Mononuclear cell (primary cell): ENCODE data around the gene B4GALT5. TPM values are rescaled to one million over a fixed set of nuclear protein-coding genes. Genes with fewer than 3 reads are reported as not detected.

Experiments
- H3K27me3 ChIP-seq: 2 replicates; pipeline ENCODE4 v1.6.0; 2011; ENCODE audit warnings: low read length, control low read depth; ENCODE audit not compliant: insufficient read depth
- H3K4me1 ChIP-seq: 2 replicates; pipeline ENCODE4 v1.5.1; 2011; ENCODE audit warnings: mild to moderate bottlenecking, low read length, control low read depth; ENCODE audit not compliant: insufficient read depth
- H3K4me3 ChIP-seq: 2 replicates; pipeline ENCODE4 v1.5.1; 2011; ENCODE audit warnings: mild to moderate bottlenecking, low read length, moderate library complexity
- H3K9me3 ChIP-seq: 2 replicates; pipeline ENCODE4 v1.5.1; 2011; ENCODE audit warnings: low read depth, mild to moderate bottlenecking, control low read depth, low read length
- total RNA-seq: library from RNA; depleted of rRNA; stranded (reverse); fragments of >200 nt; gene quantifications from one replicate; pipeline ENCODE4 v1.2.3, GENCODE V29; 2012

B4GALT5 gene
- total RNA-seq, 1 donor = 16.0 TPM

DNA sequence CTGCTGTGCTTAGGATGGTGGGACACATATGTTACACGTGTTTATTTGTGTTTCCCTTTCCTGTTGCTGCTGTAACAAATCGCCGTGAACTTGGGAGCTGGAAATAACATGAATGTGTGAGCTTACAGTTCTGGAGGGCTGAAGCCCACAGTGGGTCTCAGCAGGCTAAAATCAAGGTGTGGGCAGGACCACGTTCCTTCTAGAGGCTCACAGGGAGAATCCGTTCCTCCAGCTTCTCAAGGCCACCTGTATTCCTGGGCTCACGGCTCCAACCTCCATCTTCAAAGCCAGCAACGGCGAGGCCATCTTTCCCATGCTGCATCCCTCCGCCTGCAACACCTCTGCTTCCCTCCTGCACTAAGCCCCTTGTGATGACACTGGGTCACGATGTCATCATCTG lies 118.3 kb downstream of the B4GALT5 start:
- H3K27me3 ChIP-seq = no peaks in the 10 kb centered on the region
- peaks cover 38% of the 10 kb centered on the region for H3K4me1 ChIP-seq
- H3K4me3 ChIP-seq = no peak overlapping the region
- no peaks in the 10 kb centered on the region for H3K9me3 ChIP-seq

DNA sequence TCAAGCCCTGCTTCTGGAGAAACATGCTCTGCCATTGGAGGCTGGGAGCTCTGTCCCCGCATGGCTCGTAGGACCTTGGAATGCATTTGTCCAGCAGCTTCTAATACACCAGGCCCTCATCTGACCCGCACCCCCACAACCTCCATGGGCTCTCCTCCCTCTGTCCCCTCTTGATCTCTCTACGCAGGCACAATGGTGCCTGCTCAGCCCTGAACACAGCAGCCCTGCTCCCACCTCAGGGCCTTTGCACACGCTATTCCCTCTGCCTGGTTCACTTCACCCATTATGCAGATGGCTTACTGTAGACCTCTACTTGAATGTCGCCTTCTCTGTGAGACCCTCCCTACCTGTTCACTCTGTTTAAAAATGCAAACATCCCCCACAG lies 118.8 kb downstream of the B4GALT5 start:
- Histone ChIP-seq H3K9me3 (no peaks in the 10 kb centered on the region), H3K4me1 (peaks cover 41% of the 10 kb centered on the region), H3K4me3 (no peak overlapping the region), H3K27me3 (no peaks in the 10 kb centered on the region)

DNA sequence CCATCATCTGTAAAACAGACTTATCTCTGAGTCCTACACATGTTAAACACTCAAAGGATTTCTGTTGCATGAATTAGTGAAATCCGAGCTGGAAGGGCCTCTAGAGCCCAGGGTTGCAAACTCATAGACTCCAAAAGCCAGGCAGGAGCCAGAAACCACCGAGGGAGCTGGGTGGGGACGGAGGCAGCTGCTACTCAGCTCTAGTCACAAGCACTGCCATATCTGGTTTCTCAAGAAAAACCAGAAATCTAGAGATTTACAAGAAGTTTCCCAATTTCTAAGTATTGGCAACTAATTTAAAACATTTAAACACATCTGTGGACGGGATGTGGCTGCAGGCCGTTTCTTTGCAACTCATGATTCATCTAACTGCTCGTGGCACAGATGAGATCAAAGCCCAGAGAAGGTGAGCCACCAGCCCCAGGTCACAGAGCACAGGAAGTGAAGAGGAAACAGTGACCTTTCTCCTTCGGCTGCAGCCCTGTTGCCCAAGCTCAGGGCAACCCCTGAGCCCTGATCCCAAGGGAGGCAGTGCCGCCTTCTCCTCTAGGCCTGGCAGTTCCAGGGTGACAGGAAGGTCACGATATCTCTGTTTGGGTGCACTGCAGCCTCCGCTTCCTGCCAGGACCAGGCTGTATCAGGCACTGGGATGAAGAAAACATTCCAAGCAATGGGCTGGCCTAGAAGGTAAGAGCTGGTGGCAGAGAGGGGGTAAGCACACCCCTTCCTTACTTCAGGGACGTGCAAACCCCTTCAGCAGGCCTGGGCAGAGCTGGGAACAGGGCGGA lies 119.3 kb downstream of the B4GALT5 start:
- peaks cover 44% of the 10 kb centered on the region for H3K4me1 ChIP-seq
- no peaks in the 10 kb centered on the region for H3K27me3 ChIP-seq
- no peaks in the 10 kb centered on the region for H3K9me3 ChIP-seq
- no peak overlapping the region for H3K4me3 ChIP-seq

DNA sequence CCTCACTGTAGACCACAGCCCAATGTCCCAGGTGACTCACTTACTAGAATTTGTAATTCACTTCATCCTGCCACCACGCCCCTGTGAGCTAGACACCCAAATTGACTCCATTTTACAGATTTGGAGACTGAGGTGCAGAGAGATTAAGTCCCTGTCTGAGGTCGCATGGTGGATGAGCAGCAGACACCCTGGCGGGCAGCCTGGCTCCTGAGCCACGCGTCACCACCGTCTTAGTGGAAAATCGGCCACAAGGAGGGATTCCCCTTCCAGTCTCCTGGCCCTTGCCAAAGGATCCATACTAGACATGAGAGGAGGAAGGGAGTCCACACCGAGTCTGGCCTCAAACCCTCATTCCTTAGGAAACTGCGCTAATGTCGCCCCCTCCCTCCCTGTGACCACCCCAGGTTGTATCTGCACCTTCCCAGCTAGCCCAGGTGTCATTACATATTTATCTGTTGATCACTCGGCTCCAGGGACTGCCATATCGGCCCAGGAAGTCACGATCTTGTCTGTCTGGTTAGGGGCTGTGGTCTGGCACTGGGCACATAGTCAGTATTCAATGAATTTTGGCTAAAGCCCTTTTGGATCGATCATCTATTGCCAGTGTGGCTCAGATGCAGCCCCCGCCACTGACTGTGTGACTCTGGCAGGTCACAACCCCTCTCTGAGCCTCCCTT lies 120.1 kb downstream of the B4GALT5 start:
- Histone ChIP-seq H3K9me3 (no peaks in the 10 kb centered on the region), H3K4me1 (peaks cover 44% of the 10 kb centered on the region), H3K4me3 (no peak overlapping the region), H3K27me3 (no peaks in the 10 kb centered on the region)

DNA sequence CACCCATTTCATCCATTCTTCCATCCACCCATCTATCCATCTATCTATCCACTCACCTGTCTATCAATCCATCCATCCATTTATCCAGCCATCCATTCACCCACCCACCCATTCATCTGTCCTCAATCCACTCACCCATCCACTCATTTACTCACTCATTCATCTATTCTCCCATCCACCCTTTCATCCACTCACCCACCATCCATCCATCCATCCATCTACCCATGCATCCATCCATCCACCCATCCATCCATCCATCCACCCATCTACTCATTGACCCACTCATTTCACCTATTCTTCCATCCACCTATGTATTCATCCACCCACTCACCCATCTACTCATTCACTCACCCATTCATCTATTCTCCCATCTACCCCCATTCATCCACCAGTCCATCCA lies 121.6 kb downstream of the B4GALT5 start:
- Histone ChIP-seq H3K9me3 (no peaks in the 10 kb centered on the region), H3K4me3 (no peak overlapping the region), H3K4me1 (peaks cover 44% of the 10 kb centered on the region), H3K27me3 (no peaks in the 10 kb centered on the region)

DNA sequence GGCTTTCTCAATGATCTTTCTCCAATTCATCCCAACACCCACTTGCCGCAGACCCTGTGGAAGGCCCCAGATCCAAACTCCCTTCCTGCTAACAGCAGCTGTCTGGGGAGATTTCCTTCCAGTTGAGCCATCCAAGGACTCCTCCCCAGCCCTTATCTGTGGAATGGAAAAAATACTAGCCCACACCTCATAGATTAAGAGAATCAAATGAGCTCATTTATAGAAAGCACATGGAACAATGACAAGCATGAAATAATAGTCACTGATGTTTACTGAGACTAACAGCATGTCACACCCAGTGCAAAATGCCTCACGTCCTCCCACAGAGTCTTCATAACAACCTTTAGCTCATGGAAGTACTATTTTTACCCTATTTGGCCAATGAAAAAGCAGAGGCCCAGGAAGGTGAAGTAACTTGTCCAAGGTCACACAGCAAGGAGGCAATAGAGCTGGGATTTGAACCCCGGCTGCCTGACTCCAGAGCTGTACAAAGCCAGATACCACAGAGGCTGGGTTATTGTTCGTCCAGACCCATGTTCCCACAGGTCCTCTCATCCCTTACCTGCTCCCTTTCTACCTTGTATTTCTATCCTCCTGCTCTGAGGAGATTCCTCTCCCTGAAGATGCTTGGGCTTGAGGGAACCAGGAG lies 122.3 kb downstream of the B4GALT5 start:
- Histone ChIP-seq H3K4me1 (peaks cover 42% of the 10 kb centered on the region), H3K4me3 (no peak overlapping the region), H3K27me3 (no peaks in the 10 kb centered on the region), H3K9me3 (no peaks in the 10 kb centered on the region)

DNA sequence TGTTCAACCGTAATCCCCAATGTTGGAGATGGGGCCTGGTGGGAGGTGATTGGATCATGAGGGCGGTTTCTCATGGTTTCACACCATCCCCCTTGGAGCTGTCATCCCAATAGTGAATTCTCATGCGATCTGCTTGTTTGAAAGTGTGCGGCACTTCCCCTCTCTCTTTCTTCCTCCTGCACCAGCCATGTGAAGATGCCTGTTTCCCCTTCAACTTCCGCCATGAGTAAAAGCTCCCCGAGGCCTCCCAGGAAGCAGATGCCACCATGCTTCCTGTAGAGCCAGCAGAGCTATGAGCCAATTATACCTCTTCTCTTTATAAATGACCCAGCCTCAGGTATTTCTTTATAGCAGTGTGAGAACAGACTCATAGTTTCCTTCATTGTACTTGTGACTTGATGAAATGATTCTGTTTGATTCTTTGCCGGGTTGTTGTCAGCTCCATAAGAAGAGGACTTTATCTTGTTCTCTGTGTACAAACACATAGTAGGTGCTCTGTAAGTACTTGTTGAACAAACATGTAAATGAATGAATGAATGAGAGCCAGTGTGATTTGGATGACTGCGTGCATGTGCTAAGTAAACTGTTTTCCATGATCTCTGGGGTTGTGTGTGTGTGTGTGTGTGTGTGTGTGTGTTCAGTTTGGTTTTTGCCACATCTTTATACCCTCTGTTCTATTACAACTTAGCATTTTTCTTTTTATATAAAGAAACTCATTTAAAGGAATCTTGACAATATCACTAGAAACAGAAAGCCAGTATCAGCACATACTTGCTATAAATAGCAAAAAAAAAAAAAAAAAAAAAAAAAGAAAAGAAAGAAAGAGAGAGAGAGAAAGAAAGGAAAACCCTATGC lies 123.3 kb downstream of the B4GALT5 start:
- no peaks in the 10 kb centered on the region for H3K27me3 ChIP-seq
- H3K9me3 ChIP-seq = no peaks in the 10 kb centered on the region
- no peak overlapping the region for H3K4me3 ChIP-seq
- peaks cover 38% of the 10 kb centered on the region for H3K4me1 ChIP-seq

DNA sequence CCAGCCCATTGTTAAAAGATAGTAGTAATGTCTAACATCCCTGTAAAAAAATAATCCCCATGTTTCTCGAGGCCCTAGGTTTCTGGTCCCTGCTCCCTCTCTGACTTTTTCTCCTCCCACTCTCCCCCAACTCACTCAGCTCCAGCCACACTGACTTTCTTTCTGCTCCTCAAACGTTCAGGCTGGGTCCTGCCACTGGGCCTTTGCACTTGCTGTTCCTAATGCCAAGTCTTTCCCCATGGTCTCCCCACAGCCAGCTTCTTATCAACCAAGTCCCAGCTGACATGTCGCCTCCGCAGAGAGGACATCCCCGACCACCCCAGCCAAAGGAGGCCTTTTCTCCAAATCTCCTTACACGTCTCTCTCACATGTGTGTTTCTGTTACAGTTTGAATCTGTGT lies 123.9 kb downstream of the B4GALT5 start:
- no peaks in the 10 kb centered on the region for H3K27me3 ChIP-seq
- no peak overlapping the region for H3K4me3 ChIP-seq
- no peaks in the 10 kb centered on the region for H3K9me3 ChIP-seq
- H3K4me1 ChIP-seq = peaks cover 38% of the 10 kb centered on the region

DNA sequence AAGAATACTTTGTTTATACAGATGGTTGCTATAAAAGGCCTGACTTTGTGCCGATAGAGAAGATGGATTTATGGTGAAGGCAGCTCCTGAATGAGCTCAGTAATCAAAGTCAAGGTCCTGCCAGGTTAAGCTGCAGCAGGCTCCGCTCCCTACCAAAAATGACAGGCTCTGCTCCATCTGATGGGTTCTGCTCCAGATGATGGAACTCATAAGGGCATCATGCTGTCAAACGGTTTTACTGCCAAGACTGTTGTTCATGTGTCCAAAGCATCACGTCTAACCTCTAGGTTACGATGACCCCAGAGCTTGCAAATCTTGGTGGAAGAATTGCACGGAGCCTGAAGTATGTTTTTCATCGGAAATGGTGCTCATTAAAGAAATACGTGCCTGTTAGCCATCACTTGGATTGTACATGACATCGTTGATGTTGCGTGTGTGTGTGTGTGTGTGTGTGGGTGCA lies 126.5 kb downstream of the B4GALT5 start:
- no peaks in the 10 kb centered on the region for H3K9me3 ChIP-seq
- peaks cover 3% of the 10 kb centered on the region for H3K27me3 ChIP-seq
- no peak overlapping the region for H3K4me3 ChIP-seq
- peaks cover 39% of the 10 kb centered on the region for H3K4me1 ChIP-seq

DNA sequence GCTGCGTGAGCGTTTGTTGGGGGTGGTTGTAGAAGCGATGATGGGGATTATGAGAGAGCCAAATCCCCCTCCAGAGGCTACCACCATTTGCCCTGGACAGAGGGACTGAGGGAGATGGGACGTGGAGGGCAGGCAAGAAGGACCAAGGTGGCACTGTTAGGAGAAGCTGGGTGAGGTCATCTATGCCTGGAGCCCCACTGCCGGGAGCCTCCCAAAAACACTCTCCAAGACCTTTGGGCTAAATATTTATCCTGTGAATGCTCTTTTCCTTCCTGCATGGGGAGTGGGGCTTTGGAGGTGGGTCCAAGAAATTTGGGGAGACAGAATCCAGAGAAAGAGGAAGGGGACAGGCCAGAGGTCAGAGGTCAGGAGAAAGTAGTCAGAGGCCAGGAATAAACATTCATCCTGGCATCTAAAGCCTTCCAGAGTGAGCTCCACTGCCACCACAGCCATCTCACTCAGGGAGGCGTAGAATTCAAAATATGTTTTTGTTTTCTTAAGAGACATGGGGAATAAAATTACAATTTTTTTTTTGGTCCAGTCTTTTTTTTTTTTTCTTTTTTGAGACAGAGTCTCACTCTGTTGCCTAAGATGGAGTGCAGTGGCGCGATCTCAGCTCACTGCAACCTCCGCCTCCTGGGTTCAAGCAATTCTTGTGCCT lies 128.0 kb downstream of the B4GALT5 start:
- Histone ChIP-seq H3K4me1 (peaks cover 44% of the 10 kb centered on the region), H3K4me3 (no peak overlapping the region), H3K27me3 (peaks cover 3% of the 10 kb centered on the region), H3K9me3 (no peaks in the 10 kb centered on the region)

DNA sequence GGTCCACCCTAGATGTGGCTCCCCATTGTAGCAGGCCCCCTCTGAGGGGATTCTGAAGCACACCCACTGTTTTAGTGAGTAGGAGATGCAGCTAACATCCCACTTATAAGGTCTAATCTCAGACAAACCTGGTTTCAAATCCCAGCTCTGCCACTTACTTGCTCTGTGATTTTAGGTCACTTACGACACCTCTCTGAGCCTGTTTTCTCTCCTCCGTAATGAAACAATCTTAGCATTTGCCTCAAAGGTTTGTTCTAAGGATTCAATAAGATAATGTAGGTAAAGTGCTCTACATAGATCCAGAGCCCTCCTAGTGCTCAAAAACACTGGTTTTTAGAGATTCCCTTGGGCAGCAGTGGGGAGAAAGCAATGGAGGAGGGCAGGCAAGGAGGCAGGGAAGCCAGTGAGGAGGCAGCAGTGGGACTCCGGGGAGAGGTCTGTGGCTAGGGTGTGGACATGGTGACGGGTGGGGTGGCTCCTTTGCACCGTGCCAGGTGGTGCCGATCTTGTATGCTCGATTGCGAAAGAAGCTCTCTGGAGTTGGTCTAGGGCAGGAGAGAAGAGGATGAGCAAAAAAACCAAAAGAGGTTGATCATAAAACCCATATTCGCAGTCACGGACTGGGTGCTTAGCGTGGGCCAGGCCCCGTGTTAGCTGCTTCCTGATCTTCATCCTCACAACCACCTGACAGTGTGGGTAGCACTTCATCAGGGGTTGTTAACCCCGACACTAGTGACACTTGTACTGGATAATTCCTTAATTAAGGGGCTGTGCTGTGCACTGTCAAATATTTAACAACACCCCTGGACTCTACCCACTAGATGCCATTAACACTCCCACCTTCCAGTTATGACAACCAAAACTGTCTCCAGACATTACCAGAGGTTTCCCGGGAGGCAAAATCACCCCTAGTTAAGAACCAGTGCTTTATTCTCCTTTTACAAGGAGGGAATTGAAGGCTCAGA lies 129.0 kb downstream of the B4GALT5 start:
- no peak overlapping the region for H3K4me3 ChIP-seq
- H3K27me3 ChIP-seq = peaks cover 3% of the 10 kb centered on the region
- H3K4me1 ChIP-seq = peaks cover 38% of the 10 kb centered on the region
- H3K9me3 ChIP-seq = no peaks in the 10 kb centered on the region

DNA sequence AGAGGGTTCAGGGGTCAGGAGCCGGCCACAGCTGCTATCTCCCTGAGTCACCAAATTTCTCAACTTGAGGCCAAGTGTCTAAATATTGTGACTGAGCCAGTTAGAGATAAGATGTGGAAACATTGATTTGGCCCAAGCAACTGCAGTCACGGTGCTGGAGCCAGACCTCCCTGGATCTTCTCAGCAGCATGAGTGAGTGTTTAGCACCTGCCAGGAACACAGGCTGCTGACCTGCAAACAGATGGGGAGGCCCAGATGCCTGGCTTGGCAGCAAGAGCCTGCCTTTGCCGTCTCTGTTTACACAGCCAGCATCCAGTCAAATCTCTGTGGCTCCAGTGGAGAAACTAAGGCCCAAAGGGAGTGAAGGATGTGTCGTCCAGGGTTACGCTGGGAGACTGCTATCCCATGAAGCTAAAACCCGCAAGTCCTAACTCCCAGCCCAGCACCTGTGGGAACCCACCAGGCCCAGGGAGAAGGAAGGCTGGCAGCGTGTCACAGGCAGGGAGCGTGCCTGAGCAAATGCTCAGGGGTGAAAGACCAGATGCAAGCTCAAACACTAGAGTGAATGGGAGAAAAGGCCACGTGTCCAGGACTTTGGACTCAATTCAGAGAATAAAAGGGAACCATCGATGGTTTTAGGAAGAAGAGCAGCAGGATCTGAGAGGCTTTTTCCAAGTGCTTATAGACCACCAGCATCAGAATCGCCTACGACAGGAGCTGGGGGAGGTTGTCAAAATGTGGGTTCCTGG lies 129.8 kb downstream of the B4GALT5 start:
- H3K9me3 ChIP-seq = no peaks in the 10 kb centered on the region
- H3K27me3 ChIP-seq = peaks cover 3% of the 10 kb centered on the region
- peaks cover 38% of the 10 kb centered on the region for H3K4me1 ChIP-seq
- no peak overlapping the region for H3K4me3 ChIP-seq

DNA sequence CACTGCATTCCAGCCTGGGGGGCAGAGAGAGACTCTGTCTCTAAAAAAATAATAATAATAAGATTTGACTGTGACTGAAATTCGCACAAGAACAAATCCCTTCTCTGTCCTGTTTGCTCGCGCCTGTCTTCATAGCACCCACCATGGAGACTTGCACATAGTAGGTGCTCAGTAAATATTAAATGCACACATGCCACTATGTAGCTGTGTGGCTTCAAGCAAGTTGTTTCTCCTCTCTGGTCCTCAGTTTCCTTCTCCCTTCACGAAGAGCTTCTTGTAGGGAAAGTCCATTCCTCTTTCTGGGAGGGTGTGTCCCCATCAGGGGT lies 130.4 kb downstream of the B4GALT5 start:
- Histone ChIP-seq H3K9me3 (no peaks in the 10 kb centered on the region), H3K4me3 (no peak overlapping the region)

More for the DNA sequence above, 130.4 kb downstream of the B4GALT5 start:
- peaks cover 38% of the 10 kb centered on the region for H3K4me1 ChIP-seq
- H3K27me3 ChIP-seq = peaks cover 3% of the 10 kb centered on the region
